ENCODE measurements around the gene TLCD1.

The TLCD1 gene

GRCh38 chr17:28720247-28720996 lies 5.6 kb downstream of the TLCD1 start:
- Histone ChIP-seq H3K9ac (ENCODE audit: low read depth, low read length) (peak overlapping the region; percentile 95), H3K4me1 (ENCODE audit: insufficient read depth, low read length) (peaks cover 41% of the 10 kb centered on the region), H4K20me1 (ENCODE audit: insufficient read depth, low read length) (peaks cover 49% of the 10 kb centered on the region), H2AFZ (ENCODE audit: low read depth, low read length) (peak overlapping the region; percentile 82), H3K4me2 (ENCODE audit: insufficient read depth, low read length) (peak overlapping the region; percentile 88), H3K36me3 (ENCODE audit: insufficient read depth, low read length) (peaks cover 54% of the 10 kb centered on the region), H3K27me3 (ENCODE audit: insufficient read depth, low read length, poor library complexity) (no peaks in the 10 kb centered on the region), H3K27ac (ENCODE audit: low read length) (peak overlapping the region; percentile 96), H3K9me3 (ENCODE audit: insufficient read depth, low read length, severe bottlenecking) (no peaks in the 10 kb centered on the region), H3K4me3 (ENCODE audit: low read depth in 1 of 2, low read length in 2 of 2) (peak overlapping the region; percentile 91 to 92), H3K79me2 (ENCODE audit: insufficient read depth, low read length) (peaks cover 45% of the 10 kb centered on the region)
- DNase-seq (peak; percentile 60), ATAC-seq (ENCODE audit: insufficient read depth, low read depth) (peak; percentile 9; the same call in 1 of the 3 replicates)
- TF ChIP-seq CTCF (IDR thresholded peaks at IDR 0.05; ENCODE audit: borderline replicate concordance, extremely low read depth, low read length, poor library complexity, severe bottlenecking) (peak; percentile 31), EZH2 (IDR thresholded peaks at IDR 0.05; ENCODE audit: borderline replicate concordance, low read depth, low read length, severe bottlenecking) (no peak)

GRCh38 chr17:28719021-28719433 lies 7.0 kb downstream of the TLCD1 start:
- H4K20me1 ChIP-seq (ENCODE audit: insufficient read depth, low read length), result peaks cover 38% of the 10 kb centered on the region
- DNase-seq (no peak), ATAC-seq (ENCODE audit: insufficient read depth, low read depth) (no peak)
- H3K9me3 ChIP-seq (ENCODE audit: insufficient read depth, low read length, severe bottlenecking), result no peaks in the 10 kb centered on the region
- TF ChIP-seq CTCF (IDR thresholded peaks at IDR 0.05; ENCODE audit: borderline replicate concordance, extremely low read depth, low read length, poor library complexity, severe bottlenecking) (no peak), EZH2 (IDR thresholded peaks at IDR 0.05; ENCODE audit: borderline replicate concordance, low read depth, low read length, severe bottlenecking) (no peak)
- H2AFZ ChIP-seq (ENCODE audit: low read depth, low read length), result peak overlapping the region; percentile 72
- H3K27ac ChIP-seq (ENCODE audit: low read length), result peak overlapping the region; percentile 96
- peak overlapping the region; percentile 71 for H3K4me2 ChIP-seq (ENCODE audit: insufficient read depth, low read length)
- H3K36me3 ChIP-seq (ENCODE audit: insufficient read depth, low read length), result peaks cover 41% of the 10 kb centered on the region
- H3K4me3 ChIP-seq (ENCODE audit: low read depth in 1 of 2, low read length in 2 of 2), result peak overlapping the region; percentile 33 to 91; a peak in 3 of 4 replicates
- peak overlapping the region; percentile 95 for H3K9ac ChIP-seq (ENCODE audit: low read depth, low read length)
- H3K27me3 ChIP-seq (ENCODE audit: insufficient read depth, low read length, poor library complexity), result no peaks in the 10 kb centered on the region
- H3K4me1 ChIP-seq (ENCODE audit: insufficient read depth, low read length), result peaks cover 40% of the 10 kb centered on the region
- peaks cover 45% of the 10 kb centered on the region for H3K79me2 ChIP-seq (ENCODE audit: insufficient read depth, low read length)

- ATAC-seq (ENCODE audit: insufficient read depth, low read depth) (no peak), DNase-seq (no peak)
- Histone ChIP-seq H3K4me2 (ENCODE audit: insufficient read depth, low read length) (peak overlapping the region; percentile 71; the same call in 1 of the 2 replicates), H3K4me3 (ENCODE audit: low read depth in 1 of 2, low read length in 2 of 2) (peak overlapping the region in 1 of 2 experiments; percentile 91; a peak in 2 of 4 replicates), H3K9me3 (ENCODE audit: insufficient read depth, low read length, severe bottlenecking) (no peaks in the 10 kb centered on the region), H3K36me3 (ENCODE audit: insufficient read depth, low read length) (peaks cover 36% of the 10 kb centered on the region), H3K27ac (ENCODE audit: low read length) (0 out of 2 replicates have a peak overlapping the region, but pooled peaks have one; percentile 25), H3K9ac (ENCODE audit: low read depth, low read length) (peak overlapping the region; percentile 95), H3K27me3 (ENCODE audit: insufficient read depth, low read length, poor library complexity) (no peaks in the 10 kb centered on the region), H4K20me1 (ENCODE audit: insufficient read depth, low read length) (peaks cover 33% of the 10 kb centered on the region), H3K4me1 (ENCODE audit: insufficient read depth, low read length) (peaks cover 40% of the 10 kb centered on the region), H2AFZ (ENCODE audit: low read depth, low read length) (no peak overlapping the region; the same call in 1 of the 2 replicates), H3K79me2 (ENCODE audit: insufficient read depth, low read length) (peaks cover 45% of the 10 kb centered on the region)
- TF ChIP-seq CTCF (IDR thresholded peaks at IDR 0.05; ENCODE audit: borderline replicate concordance, extremely low read depth, low read length, poor library complexity, severe bottlenecking) (no peak), EZH2 (IDR thresholded peaks at IDR 0.05; ENCODE audit: borderline replicate concordance, low read depth, low read length, severe bottlenecking) (no peak)
Measured at GRCh38 chr17:28718333-28719020, 7.6 kb downstream of the TLCD1 start.
